Activated naive CD4-positive, alpha-beta T cell treated with anti-CD3 and anti-CD28 coated beads, Interleukin-2, amount 10 ng/mL, durations not matched to agents 7 days and 5 days (primary cell): ENCODE data around the gene ABAT.
"Not testable (repeated sequence)": the region's sequence is repeated elsewhere in the genome, so short reads cannot be mapped to it uniquely, and the experiment has no call there.

ENCODE experiments used
- CTCF ChIA-PET: fragments of 350-600 bp; sonication (Branson Sonifier 250); formaldehyde crosslinking; loops from one replicate; lab custom pipeline; 2021; ENCODE audit warnings: antibody characterized with exemption; lab: Charles Lee
- DNase-seq: peaks from one replicate; pipeline ENCODE4 v3.0.0-alpha.2; 2020
- H3K27ac Mint-ChIP-seq: one replicate; pipeline ENCODE4 v1.8.0; 2021; ENCODE audit warnings: mild to moderate bottlenecking, moderate library complexity, mixed read lengths
- H3K27me3 Mint-ChIP-seq: one replicate; pipeline ENCODE4 v1.8.0; 2021; ENCODE audit warnings: mild to moderate bottlenecking, mixed read lengths
- H3K36me3 Mint-ChIP-seq: one replicate; pipeline ENCODE4 v1.8.0; 2021; ENCODE audit warnings: mixed read lengths
- H3K4me1 Mint-ChIP-seq: one replicate; pipeline ENCODE4 v1.8.0; 2021; ENCODE audit warnings: mixed read lengths
- H3K4me3 Mint-ChIP-seq: one replicate; pipeline ENCODE4 v1.8.0; 2021; ENCODE audit warnings: mild to moderate bottlenecking, moderate library complexity, mixed read lengths
- H3K9me3 Mint-ChIP-seq: one replicate; pipeline ENCODE4 v1.8.0; 2021; ENCODE audit warnings: mixed read lengths

ABAT gene

GRCh38 chr16:8742068-8742467 is 67.7 kb downstream of the ABAT start:
- Mint-ChIP-seq H3K36me3 (no peaks in the 10 kb centered on the region), H3K27ac (no peak overlapping the region), H3K27me3 (no peaks in the 10 kb centered on the region), H3K9me3 (no peaks in the 10 kb centered on the region), H3K4me3 (no peak overlapping the region), H3K4me1 (no peaks in the 10 kb centered on the region)
- DNase-seq = no peak
- CTCF ChIA-PET = no interaction called here

DNA sequence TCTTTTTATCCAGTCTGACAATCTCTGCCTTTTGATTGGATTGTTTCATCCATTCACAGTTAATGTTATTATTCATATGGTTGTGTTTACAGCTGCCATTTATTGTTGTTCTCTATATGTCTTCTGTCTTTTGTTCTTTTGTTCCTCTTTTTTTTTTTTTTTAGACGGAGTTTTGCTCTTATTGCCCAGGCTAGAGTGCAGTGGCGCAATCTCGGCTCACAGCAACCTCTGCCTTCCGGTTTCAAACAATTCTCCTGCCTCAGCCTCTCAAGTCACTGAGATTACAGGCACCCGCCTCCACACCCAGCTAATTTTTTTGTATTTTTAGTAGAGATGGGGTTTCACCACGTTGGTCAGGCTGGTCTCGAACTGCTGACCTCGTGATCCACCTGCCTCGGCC is 74.5 kb downstream of the ABAT start:
- H3K9me3 Mint-ChIP-seq, CTCF ChIA-PET, H3K27ac Mint-ChIP-seq, H3K36me3 Mint-ChIP-seq, H3K4me3 Mint-ChIP-seq, H3K4me1 Mint-ChIP-seq, H3K27me3 Mint-ChIP-seq, DNase-seq: not testable (repeated sequence)

DNA sequence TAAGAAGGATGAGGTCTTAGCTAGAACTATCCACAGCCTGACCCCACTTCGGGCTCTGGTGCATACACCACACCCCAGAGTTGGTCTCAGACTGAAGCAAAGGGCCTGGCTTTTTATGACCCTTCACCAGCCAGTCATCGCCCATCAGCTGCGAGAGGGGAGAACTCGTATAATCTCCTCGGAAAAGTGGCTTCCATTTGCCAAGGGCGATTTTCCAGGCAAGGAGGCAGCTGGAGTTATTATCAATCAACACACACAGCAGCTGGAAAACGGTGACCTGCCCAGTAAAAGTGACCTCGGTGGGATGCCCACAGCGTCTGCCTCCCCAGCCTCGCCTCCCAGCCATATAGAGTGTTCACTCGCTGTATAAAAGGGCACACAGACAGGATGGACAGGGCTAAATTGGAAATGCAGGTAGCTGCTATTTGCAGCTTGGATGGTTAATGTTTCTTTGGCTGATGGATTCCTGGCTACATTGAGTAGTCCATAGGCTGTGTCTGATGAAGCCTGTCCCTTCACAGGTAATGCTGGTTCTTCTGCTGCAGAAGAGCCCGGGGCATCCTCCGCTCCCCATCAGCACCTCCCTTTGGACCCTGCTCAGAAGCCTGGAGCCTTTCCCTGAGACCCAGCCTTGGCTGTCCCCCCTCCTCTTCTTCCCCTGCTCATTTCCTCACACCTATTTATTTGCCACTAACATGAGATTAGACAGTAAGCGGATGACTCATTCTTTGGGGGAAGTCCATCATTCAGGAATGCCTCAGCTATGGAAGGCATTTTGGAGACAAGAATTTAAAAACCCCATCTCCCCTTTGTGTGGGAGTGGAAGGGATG is 77.3 kb downstream of the ABAT start:
- Mint-ChIP-seq H3K4me3 (no peak overlapping the region), H3K36me3 (no peaks in the 10 kb centered on the region)

DNA sequence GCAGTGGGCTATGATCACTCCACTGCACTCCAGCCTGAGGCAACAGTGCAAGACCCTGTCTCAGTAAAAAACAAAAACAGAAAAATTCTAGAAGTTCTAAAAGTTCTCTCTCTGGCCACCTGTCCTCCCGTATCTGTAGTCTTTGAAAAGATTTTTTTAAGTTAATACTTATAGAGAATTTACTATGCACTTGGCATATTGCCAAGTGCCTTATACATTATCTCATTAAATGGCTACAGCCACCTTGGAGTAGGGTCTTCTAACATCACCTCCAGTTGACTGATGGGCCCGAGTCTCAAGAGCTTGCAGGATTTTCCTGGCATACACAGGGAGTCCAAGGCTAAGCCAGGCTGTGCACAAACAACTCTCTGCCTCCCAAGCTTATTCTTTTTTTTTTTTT is 78.3 kb downstream of the ABAT start:
- no peak overlapping the region for H3K4me3 Mint-ChIP-seq
- H3K9me3 Mint-ChIP-seq = no peaks in the 10 kb centered on the region
- CTCF ChIA-PET = no interaction called here
- no peak overlapping the region for H3K27ac Mint-ChIP-seq
- H3K4me1 Mint-ChIP-seq = no peaks in the 10 kb centered on the region
- no peaks in the 10 kb centered on the region for H3K27me3 Mint-ChIP-seq
- H3K36me3 Mint-ChIP-seq = no peaks in the 10 kb centered on the region
- DNase-seq = no peak

More for the DNA sequence above, 77.3 kb downstream of the ABAT start:
- no peak for DNase-seq
- Mint-ChIP-seq H3K4me1 (no peaks in the 10 kb centered on the region), H3K9me3 (no peaks in the 10 kb centered on the region), H3K27ac (no peak overlapping the region), H3K27me3 (no peaks in the 10 kb centered on the region)
- CTCF ChIA-PET = no interaction called here

- CTCF ChIA-PET = no interaction called here
- Mint-ChIP-seq H3K27me3 (no peaks in the 10 kb centered on the region), H3K27ac (no peak overlapping the region), H3K9me3 (no peaks in the 10 kb centered on the region), H3K4me3 (no peak overlapping the region), H3K36me3 (no peaks in the 10 kb centered on the region), H3K4me1 (no peaks in the 10 kb centered on the region)
- no peak for DNase-seq
These were observed 79.1 kb downstream of the ABAT start for GRCh38 chr16:8753416-8754054.

DNA sequence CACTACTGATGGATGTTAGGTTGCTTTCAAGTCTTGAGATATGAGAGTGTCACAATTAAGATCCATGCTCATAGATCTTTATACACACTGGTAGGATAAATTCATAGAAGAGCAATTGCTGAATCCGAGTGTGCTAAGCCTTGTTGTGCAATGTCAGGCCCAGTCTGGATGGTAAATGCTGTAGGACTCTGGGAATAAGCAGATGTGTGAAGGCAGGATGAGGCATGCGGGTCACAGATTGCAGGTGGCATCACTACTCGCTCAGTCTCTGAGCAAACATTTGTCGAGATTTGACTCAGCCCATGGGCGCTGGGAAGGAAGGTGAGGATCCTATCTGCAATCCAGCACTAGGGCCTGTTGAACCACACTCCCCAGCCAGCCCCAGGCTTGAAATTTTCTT is 82.3 kb downstream of the ABAT start:
- CTCF ChIA-PET = no interaction called here
- Mint-ChIP-seq H3K36me3 (no peaks in the 10 kb centered on the region), H3K27me3 (no peaks in the 10 kb centered on the region), H3K9me3 (no peaks in the 10 kb centered on the region), H3K27ac (no peak overlapping the region), H3K4me3 (no peak overlapping the region), H3K4me1 (no peaks in the 10 kb centered on the region)
- DNase-seq = no peak

DNA sequence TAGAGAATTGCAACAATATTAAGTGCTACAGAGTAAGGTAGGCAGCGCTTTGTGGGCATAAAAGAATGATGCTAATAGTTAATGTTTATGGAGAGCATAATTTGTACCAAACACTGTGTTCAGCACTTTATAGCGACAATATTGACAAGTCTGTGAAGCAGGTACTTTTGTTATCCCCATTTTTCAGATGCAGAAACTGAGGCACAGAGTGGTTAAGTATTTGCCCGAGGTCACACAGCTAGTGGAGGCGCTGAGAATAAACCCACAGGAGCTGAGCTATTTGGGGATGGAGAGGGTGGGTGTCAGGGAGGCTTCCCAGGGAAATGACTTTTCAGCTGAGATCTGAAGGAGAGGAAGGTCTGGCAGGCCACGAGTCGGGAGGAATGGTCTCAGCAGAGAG is 83.6 kb downstream of the ABAT start:
- H3K4me3 Mint-ChIP-seq = no peak overlapping the region
- CTCF ChIA-PET = no interaction called here
- no peaks in the 10 kb centered on the region for H3K36me3 Mint-ChIP-seq
- H3K4me1 Mint-ChIP-seq = no peaks in the 10 kb centered on the region
- no peak for DNase-seq
- H3K9me3 Mint-ChIP-seq = no peaks in the 10 kb centered on the region
- no peak overlapping the region for H3K27ac Mint-ChIP-seq
- H3K27me3 Mint-ChIP-seq = no peaks in the 10 kb centered on the region

- Mint-ChIP-seq H3K9me3 (no peaks in the 10 kb centered on the region), H3K27ac (no peak overlapping the region), H3K4me3 (no peak overlapping the region), H3K36me3 (no peaks in the 10 kb centered on the region), H3K4me1 (no peaks in the 10 kb centered on the region), H3K27me3 (no peaks in the 10 kb centered on the region)
- CTCF ChIA-PET = no interaction called here
- DNase-seq = no peak
These were observed 85.6 kb downstream of the ABAT start for GRCh38 chr16:8760021-8760420.

DNA sequence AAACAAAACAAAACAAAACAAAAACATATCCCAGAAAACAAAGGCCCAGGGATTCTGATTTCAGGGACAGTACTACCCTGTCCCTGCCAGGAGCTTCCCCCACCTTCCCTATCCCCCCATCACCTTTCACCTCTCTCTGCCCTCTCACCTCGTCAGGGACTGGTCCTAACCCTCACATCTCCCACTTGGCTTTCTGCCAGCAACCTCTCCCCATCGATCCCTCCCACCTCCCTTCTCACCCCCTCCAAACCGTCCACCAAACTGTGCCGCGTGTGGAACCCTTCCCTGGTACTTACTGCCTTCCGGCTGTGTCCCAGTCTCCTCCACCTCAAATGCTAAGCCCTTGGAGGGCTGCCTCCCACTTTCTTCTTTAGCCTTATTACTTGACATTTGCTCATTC is 86.7 kb downstream of the ABAT start:
- no peaks in the 10 kb centered on the region for H3K27me3 Mint-ChIP-seq
- no peak overlapping the region for H3K4me3 Mint-ChIP-seq

GRCh38 chr16:8762254-8762653 is 87.8 kb downstream of the ABAT start:
- Mint-ChIP-seq H3K4me3 (no peak overlapping the region), H3K27me3 (no peaks in the 10 kb centered on the region), H3K4me1 (no peaks in the 10 kb centered on the region), H3K36me3 (no peaks in the 10 kb centered on the region), H3K27ac (no peak overlapping the region), H3K9me3 (no peaks in the 10 kb centered on the region)
- no peak for DNase-seq
- CTCF ChIA-PET = no interaction called here

More for the DNA sequence above, 86.7 kb downstream of the ABAT start:
- CTCF ChIA-PET = no interaction called here
- H3K9me3 Mint-ChIP-seq = no peaks in the 10 kb centered on the region
- H3K27ac Mint-ChIP-seq = no peak overlapping the region
- no peaks in the 10 kb centered on the region for H3K4me1 Mint-ChIP-seq
- no peak for DNase-seq
- H3K36me3 Mint-ChIP-seq = no peaks in the 10 kb centered on the region

- Mint-ChIP-seq H3K27ac (no peak overlapping the region), H3K9me3 (no peaks in the 10 kb centered on the region), H3K36me3 (no peaks in the 10 kb centered on the region), H3K27me3 (no peaks in the 10 kb centered on the region), H3K4me3 (no peak overlapping the region), H3K4me1 (no peaks in the 10 kb centered on the region)
- CTCF ChIA-PET = no interaction called here
- DNase-seq = no peak
These were observed 88.7 kb downstream of the ABAT start for GRCh38 chr16:8763083-8763482.

- no peak overlapping the region for H3K27ac Mint-ChIP-seq
- CTCF ChIA-PET = no interaction called here
- H3K4me1 Mint-ChIP-seq = no peaks in the 10 kb centered on the region
- H3K27me3 Mint-ChIP-seq = no peaks in the 10 kb centered on the region
- no peak for DNase-seq
- H3K9me3 Mint-ChIP-seq = no peaks in the 10 kb centered on the region
- H3K4me3 Mint-ChIP-seq = no peak overlapping the region
- no peaks in the 10 kb centered on the region for H3K36me3 Mint-ChIP-seq
These were observed 89.5 kb downstream of the ABAT start for GRCh38 chr16:8763899-8764298.

GRCh38 chr16:8764525-8765250 is 90.3 kb downstream of the ABAT start:
- no peak for DNase-seq
- Mint-ChIP-seq H3K27me3 (no peaks in the 10 kb centered on the region), H3K4me3 (no peak overlapping the region), H3K36me3 (no peaks in the 10 kb centered on the region), H3K9me3 (no peaks in the 10 kb centered on the region), H3K4me1 (no peaks in the 10 kb centered on the region), H3K27ac (no peak overlapping the region)
- CTCF ChIA-PET = no interaction called here

GRCh38 chr16:8767176-8767575 is 92.8 kb downstream of the ABAT start:
- H3K9me3 Mint-ChIP-seq = no peaks in the 10 kb centered on the region
- H3K4me3 Mint-ChIP-seq = no peak overlapping the region
- H3K4me1 Mint-ChIP-seq = no peaks in the 10 kb centered on the region
- CTCF ChIA-PET = no interaction called here
- no peak overlapping the region for H3K27ac Mint-ChIP-seq
- H3K27me3 Mint-ChIP-seq = no peaks in the 10 kb centered on the region
- H3K36me3 Mint-ChIP-seq = no peaks in the 10 kb centered on the region
- DNase-seq = no peak

DNA sequence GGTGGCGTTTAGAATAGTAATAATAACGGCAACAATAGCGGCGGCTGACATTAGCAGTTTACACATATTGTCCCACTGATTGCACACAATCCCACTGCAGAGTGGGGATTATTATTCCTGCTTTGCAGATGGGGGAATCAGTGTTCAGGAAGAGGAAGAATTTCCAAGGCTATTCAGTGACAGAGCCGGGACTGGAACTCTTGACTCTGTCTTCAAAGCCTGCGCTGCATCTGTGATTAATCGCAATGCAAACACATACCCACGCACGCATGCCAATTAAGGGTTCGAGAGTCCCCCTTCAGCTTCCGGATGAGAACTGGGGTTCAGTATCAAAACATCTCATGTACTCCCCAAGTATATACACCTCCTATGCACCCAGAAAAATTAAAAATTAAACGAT is 93.9 kb downstream of the ABAT start:
- CTCF ChIA-PET = no interaction called here

More for the DNA sequence above, 93.9 kb downstream of the ABAT start:
- no peak overlapping the region for H3K27ac Mint-ChIP-seq
- no peak for DNase-seq
- no peaks in the 10 kb centered on the region for H3K27me3 Mint-ChIP-seq
- H3K4me3 Mint-ChIP-seq = no peak overlapping the region
- H3K9me3 Mint-ChIP-seq = no peaks in the 10 kb centered on the region
- H3K4me1 Mint-ChIP-seq = no peaks in the 10 kb centered on the region
- no peaks in the 10 kb centered on the region for H3K36me3 Mint-ChIP-seq
